IMR-90 (cell line): ENCODE results near the gene AGXT. TPM values are rescaled to one million over a fixed set of nuclear protein-coding genes. Genes with fewer than 3 reads are reported as not detected.

Experiments
- ATAC-seq: fragments of 200-7000 bp; cut with Tn5 transposase; 2 replicates; pipeline ENCODE4 v1.9.1; 2020; ENCODE audit warnings: low read depth, mild to moderate bottlenecking, moderate library complexity
- BruUV-seq: library from RNA; stranded (reverse); fragments of 400-500 nt; replicated peaks from 2 replicates; lab custom pipeline; 2021; lab: Mats Ljungman, UMichigan
- CTCF ChIA-PET: fragments of 300-600 bp; formaldehyde crosslinking; extraction: SDS; loops from one replicate; lab custom pipeline; 2021; ENCODE audit warnings: antibody characterized with exemption; lab: Yijun Ruan, JAX
- POLR2A ChIA-PET: fragments of 300-600 bp; sonication (Branson Sonifier 250); formaldehyde crosslinking; loops from one replicate; lab custom pipeline; 2022; ENCODE audit warnings: antibody characterized with exemption; ENCODE audit not compliant: unreplicated experiment; lab: Charles Lee
- DNase-seq: peaks from one replicate; pipeline ENCODE4 v3.0.0; 2013
- H2AFZ ChIP-seq: replicated peaks from 2 replicates; pipeline ENCODE3; 2013; ENCODE audit warnings: low read length, mild to moderate bottlenecking; ENCODE audit not compliant: poor library complexity
- H2AK5ac ChIP-seq: 2 replicates; pipeline ENCODE4 v1.6.1; 2013; ENCODE audit warnings: low read depth, low read length, inconsistent platforms
- H2AK9ac ChIP-seq: replicated peaks from 2 replicates; pipeline ENCODE3; 2013; ENCODE audit warnings: mild to moderate bottlenecking, low read depth, low read length, moderate library complexity; ENCODE audit not compliant: poor library complexity
- H2BK120ac ChIP-seq: 2 replicates; pipeline ENCODE4 v1.6.1; 2013; ENCODE audit warnings: low read depth, low read length, inconsistent platforms
- H2BK15ac ChIP-seq: 3 replicates; pipeline ENCODE4 v1.6.1; 2013; ENCODE audit warnings: low read depth, low read length, inconsistent platforms
- H2BK20ac ChIP-seq: 2 replicates; pipeline ENCODE4 v1.6.1; 2013; ENCODE audit warnings: low read depth, mild to moderate bottlenecking, inconsistent platforms, low read length, moderate library complexity
- H2BK5ac ChIP-seq: 2 replicates; pipeline ENCODE4 v1.6.1; 2013; ENCODE audit warnings: mild to moderate bottlenecking, low read depth, low read length, inconsistent platforms; ENCODE audit not compliant: poor library complexity, severe bottlenecking
- H3K14ac ChIP-seq: replicated peaks from 2 replicates; pipeline ENCODE4 v1.6.1; 2013; ENCODE audit warnings: low read depth, low read length, inconsistent platforms
- H3K18ac ChIP-seq: 2 replicates; pipeline ENCODE4 v1.6.1; 2013; ENCODE audit warnings: low read depth, low read length, control low read depth
- H3K23ac ChIP-seq: 2 replicates; pipeline ENCODE4 v1.6.1; 2013; ENCODE audit warnings: low read depth, low read length, inconsistent platforms
- H3K27ac ChIP-seq: 2 replicates; pipeline ENCODE4 v1.5.1; 2013; ENCODE audit warnings: mild to moderate bottlenecking, control low read depth, low read length; ENCODE audit not compliant: insufficient read depth
- H3K27me3 ChIP-seq: 2 replicates; pipeline ENCODE4 v1.6.1; 2013; ENCODE audit warnings: low read length; ENCODE audit not compliant: control insufficient read depth, insufficient read depth
- H3K36me3 ChIP-seq: 2 replicates; pipeline ENCODE4 v1.6.1; 2013; ENCODE audit warnings: low read length, mixed read lengths; ENCODE audit not compliant: control insufficient read depth, insufficient read depth
- H3K4ac ChIP-seq: 2 replicates; pipeline ENCODE4 v1.6.1; 2013; ENCODE audit warnings: low read depth, low read length, inconsistent platforms
- H3K4me1 ChIP-seq: 2 replicates; pipeline ENCODE4 v1.6.1; 2013; ENCODE audit warnings: low read length, mixed read lengths; ENCODE audit not compliant: control insufficient read depth, insufficient read depth
- H3K4me2 ChIP-seq: 2 replicates; pipeline ENCODE4 v1.6.1; 2013; ENCODE audit warnings: low read depth, mild to moderate bottlenecking, control low read depth, low read length, moderate library complexity
- H3K4me3 ChIP-seq: 2 replicates; pipeline ENCODE4 v1.5.1; 2013; ENCODE audit warnings: low read depth, mild to moderate bottlenecking, control low read depth, low read length, moderate library complexity; ENCODE audit not compliant: insufficient read depth
- H3K56ac ChIP-seq: 2 replicates; pipeline ENCODE4 v1.6.1; 2013; ENCODE audit warnings: low read length, inconsistent platforms; ENCODE audit not compliant: insufficient read depth; ENCODE audit errors: extremely low read depth
- H3K79me1 ChIP-seq, 2 experiments: 2 replicates each; pipeline ENCODE4 v1.6.1; 2013; ENCODE audit warnings: low read length in 2 of 2, inconsistent platforms in 1 of 2, low read depth in 1 of 2
- H3K9ac ChIP-seq: 2 replicates; pipeline ENCODE4 v1.6.1; 2013; ENCODE audit warnings: low read depth, low read length, control low read depth
- H3K9me1 ChIP-seq: 2 replicates; pipeline ENCODE4 v1.6.1; 2013; ENCODE audit warnings: low read length, inconsistent platforms; ENCODE audit not compliant: insufficient read depth
- H3K9me3 ChIP-seq: 2 replicates; pipeline ENCODE4 v1.6.1; 2013; ENCODE audit warnings: low read length; ENCODE audit not compliant: control insufficient read depth, insufficient read depth
- H4K20me1 ChIP-seq: 2 replicates; pipeline ENCODE4 v1.6.1; 2013; ENCODE audit warnings: low read length, inconsistent platforms; ENCODE audit not compliant: insufficient read depth
- H4K5ac ChIP-seq: 2 replicates; pipeline ENCODE4 v1.6.1; 2013; ENCODE audit warnings: mild to moderate bottlenecking, low read depth, low read length, control low read depth
- H4K8ac ChIP-seq, 2 experiments: 2 replicates each; pipeline ENCODE4 v1.6.1; 2013; ENCODE audit warnings: low read depth in 2 of 2, low read length in 2 of 2, control low read depth in 1 of 2, inconsistent platforms in 1 of 2
- H4K91ac ChIP-seq: 2 replicates; pipeline ENCODE4 v1.6.1; 2013; ENCODE audit warnings: low read depth, low read length, inconsistent platforms; ENCODE audit not compliant: insufficient read depth
- CEBPB ChIP-seq: IDR thresholded peaks from 2 replicates; pipeline ENCODE4 v1.6.1; 2012; ENCODE audit warnings: low read depth, low read length, improper control_type of control experiment
- CHD1 ChIP-seq: IDR thresholded peaks from 2 replicates; pipeline ENCODE4 v1.6.1; 2012; ENCODE audit warnings: low read depth, low read length, improper control_type of control experiment
- CTCF ChIP-seq: conservative IDR thresholded peaks from 2 replicates; pipeline ENCODE4 v1.5.1; 2012; ENCODE audit warnings: mild to moderate bottlenecking, low read depth, low read length, improper control_type of control experiment
- ELK1 ChIP-seq: fragments of 150-350 bp; IDR thresholded peaks from 2 replicates; pipeline ENCODE4 v1.6.1; 2016; ENCODE audit warnings: low read depth, mild to moderate bottlenecking, low read length, moderate library complexity, borderline replicate concordance
- MAFK ChIP-seq: IDR thresholded peaks from 2 replicates; pipeline ENCODE4 v1.6.1; 2012; ENCODE audit warnings: low read depth, low read length, improper control_type of control experiment
- MAZ ChIP-seq: IDR thresholded peaks from 2 replicates; pipeline ENCODE4 v1.6.1; 2012; ENCODE audit warnings: low read depth, mild to moderate bottlenecking, low read length, improper control_type of control experiment, moderate library complexity, borderline replicate concordance
- NFE2L2 ChIP-seq: fragments of 150-350 bp; IDR thresholded peaks from 2 replicates; pipeline ENCODE4 v1.6.1; 2016; ENCODE audit warnings: low read depth, mild to moderate bottlenecking, low read length
- RAD21 ChIP-seq: IDR thresholded peaks from 2 replicates; pipeline ENCODE4 v1.6.1; 2012; ENCODE audit warnings: low read length, improper control_type of control experiment
- RCOR1 ChIP-seq: IDR thresholded peaks from 2 replicates; pipeline ENCODE4 v1.6.1; 2012; ENCODE audit warnings: mild to moderate bottlenecking, low read length, improper control_type of control experiment; ENCODE audit not compliant: insufficient replicate concordance
- RFX5 ChIP-seq: IDR thresholded peaks from 2 replicates; pipeline ENCODE4 v1.8.0; 2012; ENCODE audit warnings: low read depth, mild to moderate bottlenecking, low read length, moderate library complexity
- SMC3 ChIP-seq: fragments of 150-350 bp; IDR thresholded peaks from 2 replicates; pipeline ENCODE4 v1.6.1; 2016; ENCODE audit warnings: low read depth, mild to moderate bottlenecking, antibody characterized with exemption, low read length, moderate library complexity
- USF2 ChIP-seq: fragments of 150-350 bp; IDR thresholded peaks from 2 replicates; pipeline ENCODE4 v1.6.1; 2017; ENCODE audit warnings: mild to moderate bottlenecking, antibody characterized with exemption, low read length, low read depth
- WGBS, 2 experiments: methylation state at CpG; one replicate each; pipeline versions ENCODE4 v1.1.5 to v1.1.7; 2013; ENCODE audit warnings: missing lambda C conversion rate in 2 of 2; ENCODE audit not compliant: insufficient read length in 1 of 2; ENCODE audit errors: extremely low coverage in 2 of 2; 5-methylcytosine and 5-hydroxymethylcytosine counted together
- dilution Hi-C: fragments of 300-500 bp; cut with HindIII; formaldehyde crosslinking; loops from one replicate; pipeline ENCODE4 v1.14.3; 2018; ENCODE audit warnings: low sequenced_read_pairs; ENCODE audit not compliant: unreplicated experiment
- in situ Hi-C: fragments of 300-500 bp; cut with MboI; formaldehyde crosslinking; loops from 3 replicates; pipeline ENCODE4 v1.14.3; 2019; ENCODE audit warnings: low sequenced_read_pairs, inconsistent platforms, mixed read lengths
- intact Hi-C: fragments of 100-400 bp; cut with micrococcal nuclease; formaldehyde crosslinking; loops from 2 replicates; pipeline ENCODE4 v1.10.0; 2022
- polyA plus RNA-seq, 3 experiments: library from polyadenylated mRNA; depleted of rRNA; stranded (reverse); fragments of >200 nt; gene quantifications; 2 replicates each; pipeline ENCODE4 v1.2.3, GENCODE V29; 2012; ENCODE audit warnings: low replicate concordance in 1 of 3
- total RNA-seq: library from RNA; depleted of rRNA; stranded (reverse); fragments of >200 nt; gene quantifications from 2 replicates; pipeline ENCODE4 v1.2.3, GENCODE V29; 2012

AGXT gene
- total and polyA plus RNA-seq, 2 of the 4 experiments (the other 2 are of a cell fraction), result not detected

- no peak for TF ChIP-seq ELK1
- no peak for TF ChIP-seq SMC3
Observed at GRCh38 chr2:240887631-240888030, 19.0 kb downstream of the AGXT start (continued).

- no peak overlapping the region for H2AK5ac ChIP-seq
- H3K9me3 ChIP-seq, result no peaks in the 10 kb centered on the region
- no peaks in the 10 kb centered on the region for H3K36me3 ChIP-seq
- no peak for ATAC-seq
- H3K4me3 ChIP-seq, result no peak overlapping the region
- dilution Hi-C loops (no loop called here), intact Hi-C loops (no loop called here), in situ Hi-C loops (no loop called here)
- H2BK15ac ChIP-seq, result no peak overlapping the region
- no peak overlapping the region for H2BK5ac ChIP-seq
- H3K56ac ChIP-seq, result no peak overlapping the region
- H3K18ac ChIP-seq, result no peak overlapping the region
- H4K8ac ChIP-seq, result no peak overlapping the region
- H3K9me1 ChIP-seq, result no peaks in the 10 kb centered on the region
- no peak overlapping the region for H2BK120ac ChIP-seq
- no peak overlapping the region for H2BK20ac ChIP-seq
- ChIA-PET POLR2A (no interaction called here), CTCF (no interaction called here)
- H2AK9ac ChIP-seq, result no peak overlapping the region
- H3K4ac ChIP-seq, result no peak overlapping the region
- DNase-seq, result no peak
- no peaks in the 10 kb centered on the region for H3K79me1 ChIP-seq
- H3K4me1 ChIP-seq, result no peaks in the 10 kb centered on the region; the same call in 1 of the 2 replicates
- H4K91ac ChIP-seq, result no peak overlapping the region
- H3K27me3 ChIP-seq, result peaks cover 4% of the 10 kb centered on the region; the same call in 1 of the 2 replicates
- no peak overlapping the region for H4K5ac ChIP-seq
- no TSS peak for BruUV-seq
- no peak overlapping the region for H3K23ac ChIP-seq
- H3K27ac ChIP-seq, result no peak overlapping the region
- H3K9ac ChIP-seq, result no peak overlapping the region
- 90% methylated on average over 25 of the region's 37 CpGs; no CpG with 5 or more reads in 1 of the 2 experiments for WGBS, 2 experiments
- H3K4me2 ChIP-seq, result no peak overlapping the region
- H2AFZ ChIP-seq, result no peak overlapping the region
- no peaks in the 10 kb centered on the region for H4K20me1 ChIP-seq
- no peak overlapping the region for H3K14ac ChIP-seq
- no peak for TF ChIP-seq RCOR1
- TF ChIP-seq CTCF, result no peak
- TF ChIP-seq CEBPB, result no peak
- no peak for TF ChIP-seq NFE2L2
- TF ChIP-seq MAZ, result no peak
- no peak for TF ChIP-seq USF2
- no peak for TF ChIP-seq CHD1
- TF ChIP-seq RAD21, result no peak
- no peak for TF ChIP-seq SMC3
- TF ChIP-seq MAFK, result no peak
- no peak for TF ChIP-seq RFX5
Observed at GRCh38 chr2:240888130-240888889, 19.7 kb downstream of the AGXT start.
